Stimulated activated CD4-positive, alpha-beta T cell treated with anti-CD3 and anti-CD28 coated beads, Interleukin-2, amount 100 ng/mL, for 24 hours (primary cell): Measurements from ENCODE around the gene B2M.
A peak's percentile ranks its signal among the peaks of the same experiment; 100 is the strongest.
"Not testable (repeated sequence)": the region's sequence is repeated elsewhere in the genome, so short reads cannot be mapped to it uniquely, and the experiment has no call there.

Source experiments
- DNase-seq, 2 donors: peaks; one replicate each; pipeline ENCODE4 v3.0.0-alpha.2; 2020

The B2M gene

DNA sequence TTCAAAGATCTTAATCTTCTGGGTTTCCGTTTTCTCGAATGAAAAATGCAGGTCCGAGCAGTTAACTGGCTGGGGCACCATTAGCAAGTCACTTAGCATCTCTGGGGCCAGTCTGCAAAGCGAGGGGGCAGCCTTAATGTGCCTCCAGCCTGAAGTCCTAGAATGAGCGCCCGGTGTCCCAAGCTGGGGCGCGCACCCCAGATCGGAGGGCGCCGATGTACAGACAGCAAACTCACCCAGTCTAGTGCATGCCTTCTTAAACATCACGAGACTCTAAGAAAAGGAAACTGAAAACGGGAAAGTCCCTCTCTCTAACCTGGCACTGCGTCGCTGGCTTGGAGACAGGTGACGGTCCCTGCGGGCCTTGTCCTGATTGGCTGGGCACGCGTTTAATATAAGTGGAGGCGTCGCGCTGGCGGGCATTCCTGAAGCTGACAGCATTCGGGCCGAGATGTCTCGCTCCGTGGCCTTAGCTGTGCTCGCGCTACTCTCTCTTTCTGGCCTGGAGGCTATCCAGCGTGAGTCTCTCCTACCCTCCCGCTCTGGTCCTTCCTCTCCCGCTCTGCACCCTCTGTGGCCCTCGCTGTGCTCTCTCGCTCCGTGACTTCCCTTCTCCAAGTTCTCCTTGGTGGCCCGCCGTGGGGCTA, at the start of gene B2M, which contains the start of gene PATL2:
B2M (plus strand) TSS at position 422 of the 647 bp plus-strand sequence; CDS start at position 452, 30 bp downstream.
PATL2 (minus strand) TSS at position 228 of the 647 bp plus-strand sequence. CDS start 34,833 bp downstream, outside the sequence.
- DNase-seq, result peak; percentile 94 to 95

DNA sequence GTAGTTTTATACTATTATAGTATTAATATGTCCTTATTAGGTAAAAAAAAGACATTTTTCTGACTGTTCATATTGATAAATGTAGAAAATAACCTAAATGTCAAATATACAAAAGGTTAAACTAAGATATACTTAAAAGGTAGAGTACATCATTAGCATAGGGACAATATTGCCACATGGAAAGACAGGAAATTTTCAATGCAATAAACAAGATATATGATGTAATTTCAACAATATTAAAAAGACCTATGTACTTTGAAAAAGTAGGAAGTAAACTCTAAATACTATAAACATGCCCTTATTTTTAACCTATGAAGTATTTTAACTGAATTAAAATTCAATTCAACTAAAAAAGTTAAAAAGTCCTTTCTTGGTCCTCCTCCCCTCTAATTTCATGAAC, 49.7 kb upstream of the B2M start:
- no peak for DNase-seq

DNA sequence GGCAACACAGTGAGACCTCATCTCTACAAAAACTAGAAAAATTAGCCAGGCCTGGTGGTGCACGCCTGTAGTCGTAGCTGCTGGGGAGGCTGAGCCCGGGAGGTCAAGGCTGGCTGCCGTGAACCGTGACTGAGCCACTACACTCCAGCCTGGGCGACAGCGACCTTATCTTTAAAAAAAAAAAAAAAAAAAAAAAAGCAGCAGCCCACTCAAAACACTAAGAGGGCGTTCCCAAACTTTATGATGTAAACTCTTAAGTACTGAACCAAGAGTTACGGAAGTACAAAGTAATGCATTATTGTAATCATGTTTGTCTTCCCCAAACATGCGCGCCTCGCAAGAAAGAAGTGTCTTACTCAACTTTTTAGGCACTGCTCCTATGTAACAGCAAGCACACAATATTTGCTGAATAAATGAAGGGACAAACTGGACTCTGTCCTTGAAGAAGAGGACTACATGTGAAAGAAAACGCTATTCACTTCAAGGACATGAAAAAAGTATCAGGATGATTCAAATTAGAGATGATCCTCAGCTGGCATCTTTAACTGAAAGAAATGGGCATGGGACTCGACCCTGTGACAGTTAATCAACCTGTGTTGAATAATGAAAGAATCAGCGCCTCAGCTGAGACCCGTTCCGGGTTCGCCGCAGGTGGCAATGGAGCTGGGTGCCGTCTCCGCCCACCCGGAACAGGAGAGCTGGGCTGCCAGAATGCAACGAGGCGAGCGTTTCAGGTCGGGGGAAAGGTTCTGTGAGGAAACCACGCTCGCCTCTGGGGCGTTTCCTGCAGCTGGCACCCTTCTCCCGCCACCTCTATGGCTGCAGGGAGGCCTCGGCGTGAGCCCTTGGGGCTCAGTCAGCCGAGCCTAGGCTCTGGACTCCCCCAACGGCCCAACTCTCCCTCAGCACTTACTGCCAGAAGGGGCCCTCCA, 48.6 kb upstream of the B2M start:
- DNase-seq, result peak; percentile 81

DNA sequence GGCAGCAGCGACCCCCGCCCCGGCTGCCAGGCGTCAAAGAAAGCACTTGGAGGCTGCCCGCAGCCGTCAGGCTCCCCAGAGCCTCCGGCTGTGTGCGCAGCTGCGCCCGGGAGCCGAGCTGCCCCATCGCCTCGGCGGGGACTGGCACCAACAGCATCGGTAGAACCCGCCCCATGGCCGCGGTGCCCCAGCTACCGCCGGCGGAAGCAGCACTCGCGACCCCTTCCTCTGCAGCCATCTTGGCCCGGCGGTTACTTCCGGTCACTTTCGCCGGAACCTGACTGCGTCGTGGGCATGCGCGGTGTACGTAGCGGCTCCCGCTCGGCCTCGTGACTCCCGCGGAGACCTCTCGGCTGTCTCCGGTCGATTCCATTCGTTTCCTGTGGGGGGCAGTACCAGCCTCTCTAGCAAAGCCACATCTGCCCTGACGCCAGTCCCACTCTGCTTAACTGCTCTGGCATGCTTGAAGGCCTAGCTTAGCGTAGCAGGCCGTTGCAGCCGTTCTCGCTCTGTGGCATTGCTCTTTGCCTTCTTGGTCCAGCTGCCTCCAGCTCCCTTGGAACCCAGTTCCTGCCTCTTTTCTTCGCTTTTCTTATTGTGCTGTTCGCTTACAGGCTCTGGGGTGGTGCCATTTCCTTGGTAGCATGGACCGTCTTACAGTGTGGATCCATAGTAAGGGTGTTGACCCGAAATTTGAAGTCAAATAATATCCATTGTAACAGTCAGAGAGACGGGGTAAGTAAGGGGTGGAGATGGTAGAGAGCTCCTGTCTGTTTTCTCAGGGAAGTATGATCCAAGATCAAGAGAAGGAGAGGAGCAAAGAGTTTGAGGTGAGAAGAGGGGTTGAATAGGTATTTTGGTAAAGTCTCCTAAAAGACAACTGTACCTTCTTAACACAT, 47.7 kb upstream of the B2M start, which contains the start of gene SPG11:
SPG11 (minus strand) TSS at position 253 of the 899 bp plus-strand sequence; CDS start at position 238, 15 bp downstream.
- DNase-seq, result peak; percentile 97

DNA sequence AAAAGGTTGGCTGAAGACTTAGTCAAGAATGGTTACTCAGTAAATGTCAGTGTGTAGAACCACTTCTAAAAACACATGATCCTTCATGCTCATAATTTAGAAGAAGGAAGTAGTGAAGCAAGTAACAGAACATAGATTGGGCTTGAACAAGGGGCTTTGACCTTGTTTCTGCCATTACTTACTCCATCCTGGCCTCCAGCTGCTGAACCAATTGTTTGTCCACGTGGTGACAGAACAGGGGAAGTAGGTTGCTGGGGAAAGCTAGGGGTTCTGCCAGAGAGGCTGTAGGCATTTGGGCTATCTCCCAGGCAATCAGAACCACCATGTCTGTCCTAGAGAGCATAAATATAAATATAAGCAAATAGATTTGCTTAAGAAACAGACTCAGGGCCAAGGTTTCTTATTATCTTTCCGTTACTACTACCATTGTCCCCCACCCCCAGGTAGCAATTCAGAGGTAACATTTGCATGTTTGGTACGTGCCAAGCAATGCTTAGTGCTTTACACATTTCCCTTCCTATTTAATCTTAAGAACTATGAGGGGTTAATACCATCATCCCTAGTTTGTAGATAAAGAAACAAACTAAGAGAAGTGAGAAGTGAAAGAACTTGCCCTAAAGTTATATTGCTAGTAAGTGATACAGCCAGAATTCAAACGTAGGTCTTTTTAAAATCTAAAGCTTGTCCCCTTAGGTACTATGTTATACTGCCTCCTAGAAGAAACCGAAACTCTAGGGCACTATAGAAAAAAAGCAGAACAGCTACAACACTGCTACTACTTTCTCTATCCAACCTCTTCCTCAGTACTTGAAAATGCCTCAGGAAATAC, 44.9 kb upstream of the B2M start:
- no peak for DNase-seq

DNA sequence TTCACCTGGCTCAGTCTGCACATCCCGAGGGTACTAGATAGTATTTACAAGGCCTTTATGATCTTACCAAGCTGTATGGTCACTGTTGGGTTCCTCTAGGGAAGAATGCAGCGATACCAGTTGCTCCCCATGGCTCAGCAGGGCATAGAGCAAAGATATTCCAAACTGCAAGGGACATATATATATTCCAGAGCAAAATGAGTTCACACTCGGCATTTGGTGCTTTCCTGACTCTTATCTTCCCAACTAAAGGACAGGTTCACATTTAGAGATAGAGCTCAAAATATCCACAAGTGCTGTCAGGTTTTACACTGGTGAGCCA, 44.3 kb upstream of the B2M start:
- DNase-seq, result no peak

GRCh38 chr15:44668921-44669320, 42.4 kb upstream of the B2M start:
- DNase-seq, result no peak

- DNase-seq, result no peak
Measured at GRCh38 chr15:44670087-44670950, 41.0 kb upstream of the B2M start.

DNA sequence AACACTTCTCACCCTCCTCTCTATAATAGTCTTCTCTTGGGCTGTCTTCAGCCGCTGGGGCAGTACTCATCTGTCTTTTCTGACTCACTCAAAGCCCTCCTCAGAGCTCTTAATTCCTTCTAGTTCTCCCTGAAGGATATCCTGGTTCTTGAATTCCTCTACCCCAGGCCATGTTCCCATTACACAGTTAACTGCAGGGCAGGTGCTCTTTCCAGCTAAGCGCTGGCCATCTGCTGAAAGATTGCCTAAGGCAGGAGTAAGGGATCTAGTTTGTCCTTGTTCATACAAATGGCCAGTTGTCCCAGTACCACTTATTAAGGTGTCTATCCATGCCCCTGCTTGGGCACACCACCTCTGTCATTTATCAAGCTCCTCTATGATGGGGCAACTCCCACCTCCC, 37.7 kb upstream of the B2M start:
- no peak for DNase-seq

DNA sequence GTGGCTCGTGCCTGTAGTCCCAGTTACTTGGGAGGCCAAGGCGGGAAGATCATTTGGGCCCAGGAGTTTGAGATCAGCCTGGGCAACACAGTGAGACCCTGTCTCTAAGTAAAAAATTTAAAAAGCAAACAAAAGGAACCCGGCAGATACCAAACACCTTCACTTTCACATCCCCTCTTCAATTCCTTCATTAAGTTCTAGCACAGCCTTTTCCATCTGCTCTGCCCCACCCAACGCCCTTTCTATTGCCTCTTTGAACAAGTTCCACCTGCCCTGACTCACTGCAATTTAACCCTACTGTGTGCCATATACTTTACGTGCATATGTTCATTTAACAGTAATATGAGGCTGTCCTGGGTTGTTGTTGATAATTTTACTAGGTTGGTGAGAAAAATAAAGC, 35.4 kb upstream of the B2M start:
- no peak for DNase-seq

- DNase-seq, result peak; percentile 40 to 46
Measured at GRCh38 chr15:44676676-44677075, 34.6 kb upstream of the B2M start.

- DNase-seq, result no peak
Measured at GRCh38 chr15:44682211-44682610, 29.1 kb upstream of the B2M start.

DNA sequence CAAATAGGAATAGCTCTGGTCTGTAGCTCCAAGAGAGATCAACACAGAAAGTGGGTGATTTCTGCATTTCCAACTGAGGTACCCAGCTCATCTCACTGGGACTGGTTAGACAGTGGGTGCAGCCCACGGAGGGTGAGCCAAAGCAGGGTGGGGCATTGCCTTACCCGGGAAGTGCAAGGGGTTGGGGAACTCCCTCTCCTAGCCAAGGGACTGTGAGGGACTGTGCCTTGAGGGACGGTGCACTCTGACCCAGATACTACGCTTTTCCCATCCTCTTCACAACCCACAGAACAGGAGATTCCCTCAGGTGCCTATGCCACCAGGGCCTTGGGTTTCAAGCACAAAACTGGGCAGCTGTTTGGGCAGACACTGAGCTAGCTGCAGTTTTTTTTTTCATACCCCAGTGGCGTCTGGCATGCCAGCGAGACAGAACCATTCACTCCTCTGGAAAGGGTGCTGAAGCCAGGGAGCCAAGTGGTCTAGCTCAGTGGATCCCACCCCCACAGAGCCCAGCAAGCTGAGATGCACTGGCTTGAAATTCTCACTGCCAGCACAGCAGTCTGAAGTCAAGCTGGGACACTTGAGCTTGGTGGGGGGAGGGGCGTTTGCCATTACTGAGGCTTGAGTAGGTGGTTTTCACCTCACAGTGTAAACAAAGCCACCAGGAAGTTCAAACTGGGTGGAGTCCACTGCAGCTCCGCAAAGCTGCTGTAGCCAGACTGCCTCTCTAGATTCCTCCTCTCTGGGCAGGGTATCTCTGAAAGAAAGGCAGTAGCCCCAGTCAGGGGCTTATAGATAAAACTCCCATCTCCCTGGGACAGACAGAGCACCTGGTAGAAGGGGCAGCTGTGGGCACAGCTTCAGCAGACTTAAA, 28.3 kb upstream of the B2M start:
- peak; percentile 72 to 73 for DNase-seq

GRCh38 chr15:44689318-44689717, 22.0 kb upstream of the B2M start:
- not testable (repeated sequence) for DNase-seq

GRCh38 chr15:44690245-44690644, 21.1 kb upstream of the B2M start:
- not testable (repeated sequence) for DNase-seq

DNA sequence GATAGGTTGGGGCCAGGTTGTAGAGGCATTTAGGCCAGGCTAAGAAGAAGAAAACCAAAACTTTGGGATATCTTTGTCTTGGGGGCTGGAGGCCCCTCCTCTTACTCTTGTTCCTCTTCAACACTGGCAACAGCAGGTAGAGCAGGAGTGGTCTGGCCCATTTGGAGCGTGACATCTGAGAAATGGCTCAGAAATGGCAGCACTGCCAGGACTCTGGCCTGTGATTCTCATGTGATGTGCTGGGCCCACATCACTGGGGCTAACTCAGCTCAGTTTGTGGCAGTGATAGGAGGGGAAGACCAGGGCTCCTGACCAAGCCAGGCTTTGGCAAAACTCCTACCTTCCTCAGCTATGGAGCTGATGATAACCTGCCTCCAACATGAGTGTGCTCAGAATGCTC, 18.7 kb upstream of the B2M start:
- no peak for DNase-seq

- no peak for DNase-seq
Measured at GRCh38 chr15:44694416-44694815, 16.9 kb upstream of the B2M start.

DNA sequence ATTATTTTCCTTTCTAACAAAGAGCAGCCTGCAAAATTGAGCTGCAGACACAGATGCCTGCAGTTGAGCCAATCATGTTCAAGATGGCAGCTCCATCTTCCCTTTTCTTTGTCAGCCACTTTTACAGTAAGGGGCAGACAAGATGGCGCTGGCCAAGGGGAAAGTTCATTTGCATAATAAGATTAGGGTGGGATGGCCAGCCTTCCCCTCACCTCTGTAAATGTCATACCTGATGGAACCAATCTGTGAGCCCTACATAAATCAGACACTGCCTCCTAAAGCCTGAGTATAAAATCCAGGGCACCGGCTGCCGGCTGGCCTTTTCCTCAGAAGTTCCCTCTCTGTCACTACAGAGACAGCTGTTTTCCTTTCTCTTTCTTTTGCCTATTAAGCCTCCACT, 16.0 kb upstream of the B2M start:
- DNase-seq, result no peak

DNA sequence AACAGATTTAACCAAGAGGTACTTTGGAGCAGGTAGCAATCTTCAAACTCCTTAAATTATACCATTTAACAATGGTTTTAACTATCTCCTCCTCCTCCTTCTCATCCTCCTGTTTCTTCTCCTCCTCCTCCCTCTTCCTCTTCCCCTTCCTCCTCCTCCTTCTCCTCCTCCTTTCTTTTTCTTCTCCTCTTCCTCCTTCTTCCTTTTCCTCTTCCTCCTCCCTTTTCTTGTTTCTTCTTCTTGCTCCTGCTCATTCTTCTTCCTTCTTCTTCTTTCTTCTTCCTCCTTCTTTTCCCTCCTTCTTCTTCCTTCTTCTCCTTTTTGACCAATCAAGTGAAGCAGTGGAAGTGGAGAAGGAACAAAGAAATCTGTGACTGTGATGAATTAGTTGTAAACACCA, 14.3 kb upstream of the B2M start:
- DNase-seq, result no peak

DNA sequence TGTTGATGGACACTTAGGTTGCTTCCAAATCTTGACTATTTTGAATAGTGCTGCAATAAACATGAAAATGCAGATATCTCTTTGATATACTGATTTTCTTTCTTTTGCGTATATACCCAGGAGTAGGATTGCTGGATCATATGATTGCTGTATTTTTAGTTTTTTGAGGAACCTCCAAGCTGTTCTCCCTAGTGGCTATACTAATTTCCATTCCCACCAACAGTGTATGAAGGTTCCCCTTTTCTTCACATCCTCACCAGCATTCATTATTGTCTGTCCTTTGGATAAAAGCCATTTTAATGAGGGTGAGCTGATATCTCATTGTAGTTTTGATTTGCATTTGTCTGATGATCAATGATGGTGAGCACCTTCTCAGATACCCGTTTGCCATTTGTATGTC, 12.7 kb upstream of the B2M start:
- no peak for DNase-seq
